HEK293 (cell line): Measurements from ENCODE around the gene TMEM158.

Experiments used
- CTCF ChIA-PET: fragments of 350-600 bp; formaldehyde crosslinking; extraction: SDS; loops from one replicate; lab custom pipeline; 2021; ENCODE audit warnings: antibody characterized with exemption; lab: Yijun Ruan, JAX
- POLR2A ChIA-PET: fragments of 300-600 bp; formaldehyde crosslinking; extraction: SDS; loops from one replicate; lab custom pipeline; 2020; ENCODE audit warnings: antibody characterized with exemption, inconsistent platforms; lab: Yijun Ruan, JAX
- H3K27ac ChIP-seq: fragments of 200-500 bp; sonication (Bioruptor generic); 2 replicates; pipeline ENCODE4 v1.5.1; 2014; ENCODE audit warnings: low read depth, low read length, control low read depth, inconsistent platforms; ENCODE audit errors: extremely low read depth
- H3K36me3 ChIP-seq, 2 experiments: fragments of 200-500 bp in 1 of 2; sonication (Bioruptor generic) in 1 of 2; 1 replicate in 1 of 2; 2 replicates in 1 of 2; pipeline ENCODE4 v1.5.1; 2014 to 2017; ENCODE audit warnings: inconsistent platforms in 2 of 2, low read length in 2 of 2; ENCODE audit not compliant: control insufficient read depth in 2 of 2, insufficient read depth in 1 of 2
- H3K4me1 ChIP-seq: fragments of 200-500 bp; sonication (Bioruptor generic); 2 replicates; pipeline ENCODE4 v1.5.1; 2014; ENCODE audit warnings: mild to moderate bottlenecking, low read length, inconsistent platforms; ENCODE audit not compliant: control insufficient read depth, insufficient read depth
- H3K4me3 ChIP-seq: 2 replicates; pipeline ENCODE4 v1.5.1; 2011; ENCODE audit warnings: low read depth, mild to moderate bottlenecking, control low read depth, low read length, moderate library complexity
- H3K9me3 ChIP-seq: fragments of 200-500 bp; sonication (Bioruptor generic); 2 replicates; pipeline ENCODE4 v1.5.1; 2014; ENCODE audit warnings: low read depth, low read length, inconsistent platforms; ENCODE audit not compliant: control insufficient read depth, insufficient read depth
- EGR2 ChIP-seq: fragments of 450-650 bp; formaldehyde crosslinking; IDR thresholded peaks from 2 replicates; pipeline ENCODE4 v1.5.1; 2016; ENCODE audit warnings: low read depth, missing biosample characterization, missing genetic modification characterization
- GLIS1 ChIP-seq: fragments of 450-650 bp; formaldehyde crosslinking; IDR thresholded peaks from 2 replicates; pipeline ENCODE4 v1.5.1; 2016; ENCODE audit warnings: missing biosample characterization, missing genetic modification characterization
- GLIS2 ChIP-seq: fragments of 450-650 bp; formaldehyde crosslinking; IDR thresholded peaks from 2 replicates; pipeline ENCODE4 v1.5.1; 2016; ENCODE audit warnings: missing biosample characterization, missing genetic modification characterization
- HOXC10 ChIP-seq: sonication (generic); formaldehyde crosslinking; IDR thresholded peaks from 2 replicates; pipeline ENCODE4 v1.8.1; 2023; ENCODE audit warnings: mild to moderate bottlenecking, missing genetic modification reagents
- IKZF3 ChIP-seq: fragments of 450-650 bp; IDR thresholded peaks from 2 replicates; pipeline ENCODE4 v1.5.0; 2018; ENCODE audit warnings: missing biosample characterization, mild to moderate bottlenecking, missing genetic modification characterization, moderate library complexity
- KLF10 ChIP-seq: fragments of 450-650 bp; IDR thresholded peaks from 2 replicates; pipeline ENCODE4 v1.5.1; 2018; ENCODE audit warnings: missing biosample characterization, mild to moderate bottlenecking, missing genetic modification characterization
- KLF8 ChIP-seq: fragments of 450-650 bp; formaldehyde crosslinking; IDR thresholded peaks from 2 replicates; pipeline ENCODE4 v1.5.1; 2016; ENCODE audit warnings: missing biosample characterization, missing genetic modification characterization
- MYNN ChIP-seq: fragments of 450-650 bp; formaldehyde crosslinking; IDR thresholded peaks from 2 replicates; pipeline ENCODE4 v1.5.1; 2016; ENCODE audit warnings: missing biosample characterization, missing genetic modification characterization, borderline replicate concordance
- OVOL3 ChIP-seq: fragments of 450-650 bp; formaldehyde crosslinking; IDR thresholded peaks from 2 replicates; pipeline ENCODE4 v1.5.1; 2016; ENCODE audit warnings: missing biosample characterization, missing genetic modification characterization
- TCF7L2 ChIP-seq: IDR thresholded peaks from 2 replicates; pipeline ENCODE4 v1.6.1; 2011; ENCODE audit warnings: low read depth, mild to moderate bottlenecking, inconsistent platforms, low read length, moderate library complexity, borderline replicate concordance
- ZNF121 ChIP-seq: fragments of 450-650 bp; formaldehyde crosslinking; IDR thresholded peaks from 2 replicates; pipeline ENCODE4 v1.5.1; 2016; ENCODE audit warnings: missing biosample characterization, missing genetic modification characterization
- ZNF184 ChIP-seq: fragments of 450-650 bp; IDR thresholded peaks from 2 replicates; pipeline ENCODE4 v1.5.1; 2018; ENCODE audit warnings: missing biosample characterization, mild to moderate bottlenecking, missing genetic modification characterization
- ZNF19 ChIP-seq: fragments of 450-650 bp; formaldehyde crosslinking; IDR thresholded peaks from 2 replicates; pipeline ENCODE4; 2016; ENCODE audit warnings: missing biosample characterization, missing genetic modification characterization, low read depth
- ZNF366 ChIP-seq: fragments of 450-650 bp; formaldehyde crosslinking; conservative IDR thresholded peaks from 2 replicates; pipeline ENCODE4 v1.5.1; 2016; ENCODE audit warnings: missing biosample characterization, missing genetic modification characterization
- ZNF394 ChIP-seq: fragments of 450-650 bp; formaldehyde crosslinking; IDR thresholded peaks from 2 replicates; pipeline ENCODE4 v1.5.1; 2016; ENCODE audit warnings: missing biosample characterization, missing genetic modification characterization, mild to moderate bottlenecking, moderate library complexity, borderline replicate concordance
- ZNF76 ChIP-seq: fragments of 450-650 bp; formaldehyde crosslinking; IDR thresholded peaks from 2 replicates; pipeline ENCODE4; 2016; ENCODE audit warnings: low read depth, missing biosample characterization, missing genetic modification characterization, borderline replicate concordance
- TF ChIP-seq, protein P1 (sequence below): fragments of 450-650 bp; formaldehyde crosslinking; IDR thresholded peaks from 2 replicates; pipeline ENCODE4 v1.5.1; 2016; ENCODE audit warnings: missing biosample characterization, missing genetic modification characterization, low read depth
- TF ChIP-seq, protein P2 (sequence below): fragments of 450-650 bp; formaldehyde crosslinking; IDR thresholded peaks from 2 replicates; pipeline ENCODE4 v1.5.1; 2016; ENCODE audit warnings: missing biosample characterization, missing genetic modification characterization
- TF ChIP-seq, protein P3 (sequence below): fragments of 450-650 bp; formaldehyde crosslinking; conservative IDR thresholded peaks from 2 replicates; pipeline ENCODE4 v1.5.1; 2016; ENCODE audit warnings: low read depth, missing biosample characterization, missing genetic modification characterization
- TF ChIP-seq, protein P4 (sequence below): fragments of 450-650 bp; formaldehyde crosslinking; IDR thresholded peaks from 2 replicates; pipeline ENCODE4 v1.5.1; 2017; ENCODE audit warnings: missing biosample characterization, missing genetic modification characterization
- TF ChIP-seq, protein P5 (sequence below): fragments of 450-650 bp; formaldehyde crosslinking; IDR thresholded peaks from 2 replicates; pipeline ENCODE4 v1.5.1; 2016; ENCODE audit warnings: missing biosample characterization, missing genetic modification characterization
- TF ChIP-seq, protein P6 (sequence below): IDR thresholded peaks from 2 replicates; pipeline ENCODE4 v1.6.1; 2011; ENCODE audit warnings: mild to moderate bottlenecking, low read depth, low read length, borderline replicate concordance

TMEM158 gene

DNA sequence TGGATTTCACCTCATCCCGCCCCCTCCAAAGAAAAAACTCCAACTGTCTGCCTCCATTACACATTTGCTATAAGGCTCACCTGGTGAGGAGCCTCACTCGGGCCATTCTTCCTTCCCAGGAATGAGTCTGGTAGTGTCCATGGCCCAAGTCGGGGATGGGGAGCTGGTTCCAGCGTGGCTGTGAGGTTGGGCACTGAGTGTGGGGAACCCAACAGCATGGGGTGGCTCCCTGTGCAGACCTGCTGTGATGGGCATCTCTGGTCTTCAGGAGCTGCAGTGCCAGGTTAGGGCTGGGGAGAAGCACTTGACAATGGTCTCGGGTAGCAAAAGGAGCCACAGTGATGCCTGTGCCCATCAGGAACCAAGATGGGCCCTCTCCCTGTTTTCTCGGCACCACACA is 39.2 kb downstream of the TMEM158 start:
- Histone ChIP-seq H3K9me3 (no peaks in the 10 kb centered on the region), H3K27ac (no peak overlapping the region), H3K4me1 (no peaks in the 10 kb centered on the region), H3K36me3 (no peaks in the 10 kb centered on the region), H3K4me3 (no peak overlapping the region)
- TF ChIP-seq ZNF76 (tag by site-specific recombination) (no peak), EGR2 (tag by site-specific recombination) (no peak), KLF8 (tag by site-specific recombination) (no peak)
- TF ChIP-seq, protein P1, sequence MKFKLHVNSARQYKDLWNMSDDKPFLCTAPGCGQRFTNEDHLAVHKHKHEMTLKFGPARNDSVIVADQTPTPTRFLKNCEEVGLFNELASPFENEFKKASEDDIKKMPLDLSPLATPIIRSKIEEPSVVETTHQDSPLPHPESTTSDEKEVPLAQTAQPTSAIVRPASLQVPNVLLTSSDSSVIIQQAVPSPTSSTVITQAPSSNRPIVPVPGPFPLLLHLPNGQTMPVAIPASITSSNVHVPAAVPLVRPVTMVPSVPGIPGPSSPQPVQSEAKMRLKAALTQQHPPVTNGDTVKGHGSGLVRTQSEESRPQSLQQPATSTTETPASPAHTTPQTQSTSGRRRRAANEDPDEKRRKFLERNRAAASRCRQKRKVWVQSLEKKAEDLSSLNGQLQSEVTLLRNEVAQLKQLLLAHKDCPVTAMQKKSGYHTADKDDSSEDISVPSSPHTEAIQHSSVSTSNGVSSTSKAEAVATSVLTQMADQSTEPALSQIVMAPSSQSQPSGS (tag by site-specific recombination): no peak
- CTCF ChIA-PET: no interaction called here
- POLR2A ChIA-PET: no interaction called here

DNA sequence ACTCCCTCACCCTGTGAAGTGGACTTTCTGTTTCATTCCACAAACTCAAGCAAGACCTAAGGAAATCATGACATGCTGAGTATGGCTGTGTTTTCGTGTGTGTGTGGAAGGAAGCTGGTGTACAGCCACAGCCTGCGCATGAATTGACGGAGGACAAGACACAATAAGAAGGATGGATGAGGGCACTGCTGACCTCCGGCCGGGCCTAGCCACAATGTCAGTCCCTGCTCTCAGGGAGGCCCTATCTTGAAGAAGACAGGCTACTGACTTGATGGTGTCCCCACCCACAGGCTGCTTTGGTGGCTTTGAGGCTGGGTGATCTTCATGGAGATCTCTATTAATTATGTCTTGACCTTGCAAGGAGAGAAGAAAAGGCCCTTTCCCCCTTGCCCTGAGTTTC is 40.6 kb downstream of the TMEM158 start:
- CTCF ChIA-PET: interaction anchor here (1.5 kb wide), 1 partner anchor 25 kb away, joined by 6 read pairs; no protein-coding TSS in a partner anchor
- POLR2A ChIA-PET: no interaction called here

DNA sequence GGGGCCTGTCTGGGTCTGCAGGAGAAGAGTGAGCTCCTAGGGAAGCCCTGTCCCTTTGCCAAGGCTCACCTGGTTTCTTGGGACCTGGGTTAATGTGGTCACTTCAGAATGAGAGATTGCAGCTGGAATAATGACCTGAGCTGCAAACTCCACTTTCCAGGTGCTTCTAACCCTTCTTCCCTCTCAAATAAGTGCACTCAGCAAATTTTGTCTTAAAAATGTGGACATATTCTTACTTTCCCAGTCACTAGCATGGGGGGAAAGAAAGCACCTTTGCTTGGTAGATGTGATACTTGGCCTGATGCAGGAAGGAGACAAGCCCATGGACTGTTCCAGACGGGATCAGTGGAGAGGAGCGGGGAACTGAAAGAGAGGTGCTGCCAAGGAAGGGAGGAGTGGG is 41.0 kb downstream of the TMEM158 start:
- Histone ChIP-seq H3K36me3 (no peaks in the 10 kb centered on the region), H3K4me1 (no peaks in the 10 kb centered on the region), H3K9me3 (no peaks in the 10 kb centered on the region), H3K4me3 (no peak overlapping the region), H3K27ac (no peak overlapping the region)
- ChIA-PET CTCF (interaction anchor here (1.5 kb wide), 1 partner anchor 25 kb away, joined by 6 read pairs; no protein-coding TSS in a partner anchor), POLR2A (no interaction called here)
- no peak for TF ChIP-seq GLIS1 (tag by site-specific recombination)
- TF ChIP-seq, protein P2, sequence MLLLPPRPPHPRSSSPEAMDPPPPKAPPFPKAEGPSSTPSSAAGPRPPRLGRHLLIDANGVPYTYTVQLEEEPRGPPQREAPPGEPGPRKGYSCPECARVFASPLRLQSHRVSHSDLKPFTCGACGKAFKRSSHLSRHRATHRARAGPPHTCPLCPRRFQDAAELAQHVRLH (tag by site-specific recombination): no peak
- TF ChIP-seq, protein P3, sequence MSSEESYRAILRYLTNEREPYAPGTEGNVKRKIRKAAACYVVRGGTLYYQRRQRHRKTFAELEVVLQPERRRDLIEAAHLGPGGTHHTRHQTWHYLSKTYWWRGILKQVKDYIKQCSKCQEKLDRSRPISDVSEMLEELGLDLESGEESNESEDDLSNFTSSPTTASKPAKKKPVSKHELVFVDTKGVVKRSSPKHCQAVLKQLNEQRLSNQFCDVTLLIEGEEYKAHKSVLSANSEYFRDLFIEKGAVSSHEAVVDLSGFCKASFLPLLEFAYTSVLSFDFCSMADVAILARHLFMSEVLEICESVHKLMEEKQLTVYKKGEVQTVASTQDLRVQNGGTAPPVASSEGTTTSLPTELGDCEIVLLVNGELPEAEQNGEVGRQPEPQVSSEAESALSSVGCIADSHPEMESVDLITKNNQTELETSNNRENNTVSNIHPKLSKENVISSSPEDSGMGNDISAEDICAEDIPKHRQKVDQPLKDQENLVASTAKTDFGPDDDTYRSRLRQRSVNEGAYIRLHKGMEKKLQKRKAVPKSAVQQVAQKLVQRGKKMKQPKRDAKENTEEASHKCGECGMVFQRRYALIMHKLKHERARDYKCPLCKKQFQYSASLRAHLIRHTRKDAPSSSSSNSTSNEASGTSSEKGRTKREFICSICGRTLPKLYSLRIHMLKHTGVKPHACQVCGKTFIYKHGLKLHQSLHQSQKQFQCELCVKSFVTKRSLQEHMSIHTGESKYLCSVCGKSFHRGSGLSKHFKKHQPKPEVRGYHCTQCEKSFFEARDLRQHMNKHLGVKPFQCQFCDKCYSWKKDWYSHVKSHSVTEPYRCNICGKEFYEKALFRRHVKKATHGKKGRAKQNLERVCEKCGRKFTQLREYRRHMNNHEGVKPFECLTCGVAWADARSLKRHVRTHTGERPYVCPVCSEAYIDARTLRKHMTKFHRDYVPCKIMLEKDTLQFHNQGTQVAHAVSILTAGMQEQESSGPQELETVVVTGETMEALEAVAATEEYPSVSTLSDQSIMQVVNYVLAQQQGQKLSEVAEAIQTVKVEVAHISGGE (tag by site-specific recombination): no peak
- TF ChIP-seq, protein P4, sequence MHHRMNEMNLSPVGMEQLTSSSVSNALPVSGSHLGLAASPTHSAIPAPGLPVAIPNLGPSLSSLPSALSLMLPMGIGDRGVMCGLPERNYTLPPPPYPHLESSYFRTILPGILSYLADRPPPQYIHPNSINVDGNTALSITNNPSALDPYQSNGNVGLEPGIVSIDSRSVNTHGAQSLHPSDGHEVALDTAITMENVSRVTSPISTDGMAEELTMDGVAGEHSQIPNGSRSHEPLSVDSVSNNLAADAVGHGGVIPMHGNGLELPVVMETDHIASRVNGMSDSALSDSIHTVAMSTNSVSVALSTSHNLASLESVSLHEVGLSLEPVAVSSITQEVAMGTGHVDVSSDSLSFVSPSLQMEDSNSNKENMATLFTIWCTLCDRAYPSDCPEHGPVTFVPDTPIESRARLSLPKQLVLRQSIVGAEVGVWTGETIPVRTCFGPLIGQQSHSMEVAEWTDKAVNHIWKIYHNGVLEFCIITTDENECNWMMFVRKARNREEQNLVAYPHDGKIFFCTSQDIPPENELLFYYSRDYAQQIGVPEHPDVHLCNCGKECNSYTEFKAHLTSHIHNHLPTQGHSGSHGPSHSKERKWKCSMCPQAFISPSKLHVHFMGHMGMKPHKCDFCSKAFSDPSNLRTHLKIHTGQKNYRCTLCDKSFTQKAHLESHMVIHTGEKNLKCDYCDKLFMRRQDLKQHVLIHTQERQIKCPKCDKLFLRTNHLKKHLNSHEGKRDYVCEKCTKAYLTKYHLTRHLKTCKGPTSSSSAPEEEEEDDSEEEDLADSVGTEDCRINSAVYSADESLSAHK (tag by site-specific recombination): no peak
- TF ChIP-seq KLF10: no peak
- TF ChIP-seq, protein P5, sequence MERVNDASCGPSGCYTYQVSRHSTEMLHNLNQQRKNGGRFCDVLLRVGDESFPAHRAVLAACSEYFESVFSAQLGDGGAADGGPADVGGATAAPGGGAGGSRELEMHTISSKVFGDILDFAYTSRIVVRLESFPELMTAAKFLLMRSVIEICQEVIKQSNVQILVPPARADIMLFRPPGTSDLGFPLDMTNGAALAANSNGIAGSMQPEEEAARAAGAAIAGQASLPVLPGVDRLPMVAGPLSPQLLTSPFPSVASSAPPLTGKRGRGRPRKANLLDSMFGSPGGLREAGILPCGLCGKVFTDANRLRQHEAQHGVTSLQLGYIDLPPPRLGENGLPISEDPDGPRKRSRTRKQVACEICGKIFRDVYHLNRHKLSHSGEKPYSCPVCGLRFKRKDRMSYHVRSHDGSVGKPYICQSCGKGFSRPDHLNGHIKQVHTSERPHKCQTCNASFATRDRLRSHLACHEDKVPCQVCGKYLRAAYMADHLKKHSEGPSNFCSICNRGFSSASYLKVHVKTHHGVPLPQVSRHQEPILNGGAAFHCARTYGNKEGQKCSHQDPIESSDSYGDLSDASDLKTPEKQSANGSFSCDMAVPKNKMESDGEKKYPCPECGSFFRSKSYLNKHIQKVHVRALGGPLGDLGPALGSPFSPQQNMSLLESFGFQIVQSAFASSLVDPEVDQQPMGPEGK: no peak
- no peak for TF ChIP-seq ZNF366 (tag by site-specific recombination)
- TF ChIP-seq ZNF394 (tag by site-specific recombination): no peak
- no peak for TF ChIP-seq MYNN (tag by site-specific recombination)
- no peak for TF ChIP-seq HOXC10 (CRISPR knock-in tag)
- TF ChIP-seq GLIS2 (tag by site-specific recombination): no peak
- TF ChIP-seq ZNF121 (tag by site-specific recombination): no peak
- no peak for TF ChIP-seq IKZF3 (tag by site-specific recombination)
- no peak for TF ChIP-seq ZNF184
- TF ChIP-seq, protein P6, sequence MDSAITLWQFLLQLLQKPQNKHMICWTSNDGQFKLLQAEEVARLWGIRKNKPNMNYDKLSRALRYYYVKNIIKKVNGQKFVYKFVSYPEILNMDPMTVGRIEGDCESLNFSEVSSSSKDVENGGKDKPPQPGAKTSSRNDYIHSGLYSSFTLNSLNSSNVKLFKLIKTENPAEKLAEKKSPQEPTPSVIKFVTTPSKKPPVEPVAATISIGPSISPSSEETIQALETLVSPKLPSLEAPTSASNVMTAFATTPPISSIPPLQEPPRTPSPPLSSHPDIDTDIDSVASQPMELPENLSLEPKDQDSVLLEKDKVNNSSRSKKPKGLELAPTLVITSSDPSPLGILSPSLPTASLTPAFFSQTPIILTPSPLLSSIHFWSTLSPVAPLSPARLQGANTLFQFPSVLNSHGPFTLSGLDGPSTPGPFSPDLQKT: no peak
- no peak for TF ChIP-seq OVOL3 (tag by site-specific recombination)
- no peak for TF ChIP-seq ZNF19

More for the DNA sequence above, 40.6 kb downstream of the TMEM158 start:
- TF ChIP-seq TCF7L2: no peak
- H3K4me1 ChIP-seq: no peaks in the 10 kb centered on the region
- H3K4me3 ChIP-seq: no peak overlapping the region
- no peak overlapping the region for H3K27ac ChIP-seq
- H3K36me3 ChIP-seq: no peaks in the 10 kb centered on the region
- H3K9me3 ChIP-seq: no peaks in the 10 kb centered on the region
